Hepatocyte (in vitro differentiated cells): ENCODE data around the gene CEP170B.
"Not testable (repeated sequence)": the region's sequence is repeated elsewhere in the genome, so short reads cannot be mapped to it uniquely, and the experiment has no call there.

Source experiments
- EZH2phosphoT487 ChIP-seq: fragments of 200-600 bp; sonication (generic); IDR thresholded peaks from one replicate; pipeline ENCODE4 v1.6.1; 2018; ENCODE audit warnings: antibody characterized with exemption, mild to moderate bottlenecking, low read depth, moderate library complexity; ENCODE audit not compliant: unreplicated experiment, severe bottlenecking
- TF ChIP-seq, protein P1 (sequence below): fragments of 200-600 bp; sonication (generic); IDR thresholded peaks from 2 replicates; pipeline ENCODE4 v1.5.1; 2016; ENCODE audit warnings: antibody characterized with exemption, mild to moderate bottlenecking; ENCODE audit not compliant: poor library complexity

DNA sequence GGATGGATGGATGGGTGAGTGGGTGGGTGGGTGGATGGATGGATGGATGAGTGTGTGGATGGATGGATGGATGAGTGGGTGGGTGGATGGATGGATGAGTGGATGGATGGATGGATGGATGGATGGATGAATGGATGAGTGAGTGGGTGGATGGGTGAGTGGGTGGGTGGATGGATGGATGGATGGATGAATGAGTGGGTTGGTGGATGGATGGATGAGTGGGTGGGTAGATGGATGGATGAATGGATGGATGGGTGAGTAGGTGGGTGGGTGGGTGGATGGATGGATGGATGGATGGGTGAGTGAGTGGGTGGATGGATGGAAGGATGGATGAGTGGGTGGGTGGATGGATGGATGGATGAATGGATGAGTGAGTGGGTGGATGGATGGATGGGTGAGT, 25.2 kb downstream of the CEP170B start:
- TF ChIP-seq, protein P1, sequence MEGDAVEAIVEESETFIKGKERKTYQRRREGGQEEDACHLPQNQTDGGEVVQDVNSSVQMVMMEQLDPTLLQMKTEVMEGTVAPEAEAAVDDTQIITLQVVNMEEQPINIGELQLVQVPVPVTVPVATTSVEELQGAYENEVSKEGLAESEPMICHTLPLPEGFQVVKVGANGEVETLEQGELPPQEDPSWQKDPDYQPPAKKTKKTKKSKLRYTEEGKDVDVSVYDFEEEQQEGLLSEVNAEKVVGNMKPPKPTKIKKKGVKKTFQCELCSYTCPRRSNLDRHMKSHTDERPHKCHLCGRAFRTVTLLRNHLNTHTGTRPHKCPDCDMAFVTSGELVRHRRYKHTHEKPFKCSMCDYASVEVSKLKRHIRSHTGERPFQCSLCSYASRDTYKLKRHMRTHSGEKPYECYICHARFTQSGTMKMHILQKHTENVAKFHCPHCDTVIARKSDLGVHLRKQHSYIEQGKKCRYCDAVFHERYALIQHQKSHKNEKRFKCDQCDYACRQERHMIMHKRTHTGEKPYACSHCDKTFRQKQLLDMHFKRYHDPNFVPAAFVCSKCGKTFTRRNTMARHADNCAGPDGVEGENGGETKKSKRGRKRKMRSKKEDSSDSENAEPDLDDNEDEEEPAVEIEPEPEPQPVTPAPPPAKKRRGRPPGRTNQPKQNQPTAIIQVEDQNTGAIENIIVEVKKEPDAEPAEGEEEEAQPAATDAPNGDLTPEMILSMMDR, result not testable (repeated sequence)
- TF ChIP-seq EZH2phosphoT487, result not testable (repeated sequence)
